ENCODE measurements around the gene ZEB2. TPM values are rescaled to one million over a fixed set of nuclear protein-coding genes. Genes with fewer than 3 reads are reported as not detected.

Gene ZEB2
- total RNA-seq, 5 donors from 2014 or later (not counting 1 experiment from before 2014, with no cell fraction given), result 8.9 to 106 (median 23.7) TPM

- H3K27ac ChIP-seq (ENCODE audit: low read length), result no peak overlapping the region
These were observed 4.4 kb upstream of the ZEB2 start for GRCh38 chr2:144524118-144525009.

DNA sequence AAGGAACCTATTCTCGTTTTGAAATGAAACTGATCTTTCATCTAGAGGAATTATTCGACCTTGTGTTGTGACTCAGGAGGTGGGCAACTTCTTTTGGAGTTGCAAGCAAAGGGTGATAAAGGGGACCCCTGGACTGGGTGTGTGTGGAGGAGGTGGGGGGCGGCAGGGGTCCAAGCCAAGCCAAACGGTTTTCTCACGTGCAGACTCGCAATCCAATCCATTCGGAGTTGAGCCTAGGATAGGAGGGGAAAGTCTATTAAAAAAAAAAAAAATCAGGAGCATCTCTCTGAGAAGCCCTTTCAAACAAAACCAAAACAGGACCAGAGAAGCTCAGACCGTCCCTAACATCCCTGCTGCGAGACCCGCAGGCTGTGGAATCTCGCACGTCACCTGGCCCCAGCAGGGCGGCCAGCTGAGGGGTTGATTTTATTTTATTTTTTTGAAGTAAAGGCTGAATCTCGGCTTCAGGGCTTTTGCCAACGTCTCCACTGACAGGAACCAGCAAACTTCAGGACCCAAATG, 3.7 kb upstream of the ZEB2 start:
- WGBS (ENCODE audit: insufficient coverage), result 0% methylated on average over 2 of the region's 15 CpGs
- Histone ChIP-seq H3K4me3 (ENCODE audit: control insufficient read depth in 1 of 2, extremely low read depth in 1 of 2, low read length in 1 of 2) (peak overlapping the region; percentile 35 to 89), H3K27ac (ENCODE audit: low read length) (no peak overlapping the region), H3K4me1 (ENCODE audit: control insufficient read depth in 1 of 2, extremely low read depth in 1 of 2, insufficient read depth in 2 of 2, low read length in 2 of 2) (peaks cover 14 to 27% of the 10 kb centered on the region in 2 experiments), H3K36me3 (ENCODE audit: control insufficient read depth in 2 of 2, extremely low read depth in 1 of 2, insufficient read depth in 1 of 2, low read length in 1 of 2) (no peaks in the 10 kb centered on the region), H3K9me3 (no peaks in the 10 kb centered on the region), H3K27me3 (replicated peaks in 1 of 2; ENCODE audit: control insufficient read depth in 2 of 2, extremely low read depth in 1 of 2, insufficient read depth in 2 of 2, low read length in 1 of 2) (peaks cover 2 to 24% of the 10 kb centered on the region in 2 experiments)
- CTCF ChIA-PET, result interaction anchor here in 1 of 2 donors (0.7 kb wide), 2 partner anchors 57 to 336 kb away, joined by 4 read pairs; no protein-coding TSS in a partner anchor
- peak in 2 of 4 experiments; percentile 14 to 15 for ATAC-seq (replicated peaks in 1 of 4)
- POLR2A ChIA-PET, result interaction anchor here (0.6 to 0.7 kb wide), 3 partner anchors 64 to 1244 kb away, joined by 3 to 5 read pairs (median 4); no protein-coding TSS in a partner anchor
- H3K4me1 Mint-ChIP-seq, result peaks cover 21 to 29% (median 24%) of the 10 kb centered on the region in 3 donors
- no peaks in the 10 kb centered on the region for H3K36me3 Mint-ChIP-seq
- H3K27ac Mint-ChIP-seq, result peak overlapping the region in 1 of 2 donors; percentile 40
- H3K27me3 Mint-ChIP-seq, result peaks cover 41 to 57% of the 10 kb centered on the region in 2 donors
- peak in 1 of 35 experiments; percentile 24 for DNase-seq
- H3K9me3 Mint-ChIP-seq, result no peaks in the 10 kb centered on the region
- peak overlapping the region; percentile 75 to 77 (median 77) for H3K4me3 Mint-ChIP-seq

More at GRCh38 chr2:144524118-144525009, 4.4 kb upstream of the ZEB2 start:
- Mint-ChIP-seq H3K27ac (no peak overlapping the region), H3K4me3 (peak overlapping the region; percentile 75 to 77 (median 77)), H3K36me3 (no peaks in the 10 kb centered on the region), H3K27me3 (peaks cover 43 to 58% of the 10 kb centered on the region in 2 donors), H3K9me3 (no peaks in the 10 kb centered on the region), H3K4me1 (peaks cover 21 to 29% (median 24%) of the 10 kb centered on the region in 3 donors)
- ChIA-PET CTCF (interaction anchor here in 1 of 2 donors (0.7 kb wide), 1 partner anchor 56 kb away, joined by 4 read pairs; no protein-coding TSS in a partner anchor), POLR2A (interaction anchor here (0.6 to 0.7 kb wide), 5 partner anchors 45 to 1244 kb away, joined by 3 to 7 read pairs (median 5); no protein-coding TSS in a partner anchor)
- Histone ChIP-seq H3K27me3 (replicated peaks in 1 of 2; ENCODE audit: control insufficient read depth in 2 of 2, extremely low read depth in 1 of 2, insufficient read depth in 2 of 2, low read length in 1 of 2) (peaks cover 2 to 24% of the 10 kb centered on the region in 2 experiments), H3K9me3 (no peaks in the 10 kb centered on the region), H3K4me3 (ENCODE audit: control insufficient read depth in 1 of 2, extremely low read depth in 1 of 2, low read length in 1 of 2) (peak overlapping the region; percentile 35 to 89), H3K4me1 (ENCODE audit: control insufficient read depth in 1 of 2, extremely low read depth in 1 of 2, insufficient read depth in 2 of 2, low read length in 2 of 2) (peaks cover 9 to 27% of the 10 kb centered on the region in 2 experiments), H3K36me3 (ENCODE audit: control insufficient read depth in 2 of 2, extremely low read depth in 1 of 2, insufficient read depth in 1 of 2, low read length in 1 of 2) (no peaks in the 10 kb centered on the region)
- peak; percentile 37 to 52 (median 45) for ATAC-seq (replicated peaks in 1 of 4)
- peak in 2 of 35 experiments; percentile 18 to 48 for DNase-seq
- WGBS (ENCODE audit: insufficient coverage), result 26% methylated on average over 14 of the region's 58 CpGs

DNA sequence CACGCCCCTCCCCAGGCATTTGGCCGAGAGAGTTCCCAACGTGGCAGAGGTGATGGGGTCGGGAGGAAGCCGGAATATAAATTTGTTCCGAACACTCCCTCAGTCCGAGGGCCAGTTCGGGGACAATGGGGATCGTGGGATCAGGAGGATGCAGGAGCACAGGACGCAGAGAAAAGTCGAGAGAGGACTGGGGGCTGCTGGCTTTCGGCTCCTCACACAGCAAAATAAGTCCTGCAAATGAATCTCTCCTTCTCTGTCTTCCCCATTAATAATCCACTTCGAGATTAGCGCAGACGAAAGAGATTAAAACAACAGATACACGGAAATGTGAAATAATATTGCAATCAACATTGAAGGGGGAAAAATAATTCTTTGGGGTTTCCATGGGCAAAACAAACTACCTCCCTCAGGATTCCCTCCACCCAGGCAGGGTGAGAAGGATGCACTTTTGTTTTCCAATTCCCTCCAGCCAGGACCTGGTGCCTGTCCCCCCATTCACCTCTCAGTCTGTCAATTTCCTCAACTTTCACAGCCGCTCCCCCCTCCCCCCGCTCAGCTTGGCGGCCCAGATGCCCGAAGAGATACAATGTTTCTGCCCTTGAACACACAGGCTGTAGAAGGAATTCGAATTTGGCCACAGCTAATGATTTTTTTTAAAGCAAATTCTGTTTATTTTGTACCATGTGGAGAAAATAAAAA, 3.1 kb upstream of the ZEB2 start:
- WGBS (ENCODE audit: insufficient coverage), result 44% methylated on average over 12 of the region's 21 CpGs
- DNase-seq (peak in 1 of 35 experiments; percentile 24), ATAC-seq (replicated peaks in 1 of 4) (no peak)
- Mint-ChIP-seq H3K36me3 (no peaks in the 10 kb centered on the region), H3K4me3 (peak overlapping the region; percentile 75 to 77 (median 77)), H3K4me1 (peaks cover 21 to 29% (median 24%) of the 10 kb centered on the region in 3 donors), H3K9me3 (no peaks in the 10 kb centered on the region), H3K27ac (peak overlapping the region in 1 of 2 donors; percentile 40), H3K27me3 (peaks cover 40 to 51% of the 10 kb centered on the region in 2 donors)
- Histone ChIP-seq H3K9me3 (no peaks in the 10 kb centered on the region), H3K4me3 (ENCODE audit: control insufficient read depth in 1 of 2, extremely low read depth in 1 of 2, low read length in 1 of 2) (peak overlapping the region; percentile 35 to 89), H3K4me1 (ENCODE audit: control insufficient read depth in 1 of 2, extremely low read depth in 1 of 2, insufficient read depth in 2 of 2, low read length in 2 of 2) (peaks cover 15 to 31% of the 10 kb centered on the region in 2 experiments), H3K27ac (ENCODE audit: low read length) (no peak overlapping the region), H3K27me3 (replicated peaks in 1 of 2; ENCODE audit: control insufficient read depth in 2 of 2, extremely low read depth in 1 of 2, insufficient read depth in 2 of 2, low read length in 1 of 2) (peaks cover 2 to 28% of the 10 kb centered on the region in 2 experiments), H3K36me3 (ENCODE audit: control insufficient read depth in 2 of 2, extremely low read depth in 1 of 2, insufficient read depth in 1 of 2, low read length in 1 of 2) (no peaks in the 10 kb centered on the region)
- POLR2A ChIA-PET, result interaction anchor here in 1 of 2 donors (0.6 to 0.7 kb wide), 2 partner anchors 18 to 320 kb away, joined by 5 to 6 read pairs; no protein-coding TSS in a partner anchor
- CTCF ChIA-PET, result interaction anchor here in 1 of 2 donors (0.7 kb wide), 1 partner anchor 336 kb away, joined by 4 read pairs; no protein-coding TSS in a partner anchor

DNA sequence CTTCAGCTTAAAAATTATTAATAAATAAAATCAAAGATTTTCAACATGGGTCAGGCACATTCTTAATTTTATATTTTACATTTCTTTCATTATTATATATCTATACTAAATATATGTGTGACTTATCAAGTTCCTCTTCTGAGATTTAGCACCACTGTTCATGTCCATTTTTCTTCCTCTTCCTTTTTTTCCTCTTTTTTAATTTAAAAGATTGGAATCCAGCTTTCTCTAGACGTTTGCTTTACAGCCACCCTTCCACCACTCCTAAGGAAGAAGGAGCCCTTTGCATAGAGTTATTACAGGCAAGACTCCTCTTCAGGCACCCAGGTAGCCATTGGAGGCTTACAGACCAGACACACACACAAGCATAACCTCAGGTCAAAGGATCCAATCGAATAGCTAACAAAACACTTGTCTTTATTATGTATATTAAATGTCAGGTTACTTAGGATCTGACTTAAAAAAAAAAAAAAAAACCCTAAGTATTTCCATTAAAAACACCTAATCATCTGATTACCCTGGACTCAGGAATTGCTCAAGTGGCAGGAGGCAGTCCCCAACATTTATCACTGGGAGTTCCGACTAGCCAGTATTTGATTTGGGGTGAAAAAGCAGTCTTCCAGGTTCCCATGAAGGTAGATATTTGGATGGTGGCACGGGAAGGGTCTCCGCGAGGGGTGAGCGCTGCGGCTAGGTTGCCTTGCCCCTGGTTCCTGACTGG, 2.4 kb upstream of the ZEB2 start:
- Histone ChIP-seq H3K36me3 (ENCODE audit: control insufficient read depth in 2 of 2, extremely low read depth in 1 of 2, insufficient read depth in 1 of 2, low read length in 1 of 2) (no peaks in the 10 kb centered on the region), H3K4me1 (ENCODE audit: control insufficient read depth in 1 of 2, extremely low read depth in 1 of 2, insufficient read depth in 2 of 2, low read length in 2 of 2) (peaks cover 17 to 37% of the 10 kb centered on the region in 2 experiments), H3K27ac (ENCODE audit: low read length) (no peak overlapping the region), H3K27me3 (replicated peaks in 1 of 2; ENCODE audit: control insufficient read depth in 2 of 2, extremely low read depth in 1 of 2, insufficient read depth in 2 of 2, low read length in 1 of 2) (peaks cover 2 to 34% of the 10 kb centered on the region in 2 experiments), H3K9me3 (no peaks in the 10 kb centered on the region), H3K4me3 (ENCODE audit: control insufficient read depth in 1 of 2, extremely low read depth in 1 of 2, low read length in 1 of 2) (no peak overlapping the region)
- Mint-ChIP-seq H3K36me3 (no peaks in the 10 kb centered on the region), H3K9me3 (no peaks in the 10 kb centered on the region), H3K4me1 (peaks cover 23 to 33% (median 24%) of the 10 kb centered on the region in 3 donors), H3K27me3 (peaks cover 35 to 48% of the 10 kb centered on the region in 2 donors), H3K4me3 (peak overlapping the region in 2 of 3 donors; percentile 77), H3K27ac (peak overlapping the region in 1 of 2 donors; percentile 11)
- ChIA-PET CTCF (interaction anchor here (0.6 to 1.2 kb wide), 6 partner anchors 11 to 371 kb away, joined by 3 to 6 read pairs (median 4); no protein-coding TSS in a partner anchor), POLR2A (interaction anchor here (0.6 to 1.1 kb wide), 3 partner anchors 15 to 237 kb away, joined by 4 to 6 read pairs (median 4); no protein-coding TSS in a partner anchor)
- WGBS (ENCODE audit: insufficient coverage), result 70% methylated on average over 6 of the region's 8 CpGs
- ATAC-seq (replicated peaks in 1 of 4), result no peak
- no peak for DNase-seq

GRCh38 chr2:144521686-144522085, 1.8 kb upstream of the ZEB2 start:
- Histone ChIP-seq H3K36me3 (ENCODE audit: control insufficient read depth in 2 of 2, extremely low read depth in 1 of 2, insufficient read depth in 1 of 2, low read length in 1 of 2) (no peaks in the 10 kb centered on the region), H3K9me3 (no peaks in the 10 kb centered on the region), H3K27ac (ENCODE audit: low read length) (no peak overlapping the region), H3K4me3 (ENCODE audit: control insufficient read depth in 1 of 2, extremely low read depth in 1 of 2, low read length in 1 of 2) (no peak overlapping the region), H3K27me3 (replicated peaks in 1 of 2; ENCODE audit: control insufficient read depth in 2 of 2, extremely low read depth in 1 of 2, insufficient read depth in 2 of 2, low read length in 1 of 2) (peaks cover 2 to 38% of the 10 kb centered on the region in 2 experiments), H3K4me1 (ENCODE audit: control insufficient read depth in 1 of 2, extremely low read depth in 1 of 2, insufficient read depth in 2 of 2, low read length in 2 of 2) (peaks cover 17 to 37% of the 10 kb centered on the region in 2 experiments)
- peaks cover 2% of the 10 kb centered on the region for H3K36me3 Mint-ChIP-seq
- no peaks in the 10 kb centered on the region for H3K9me3 Mint-ChIP-seq
- WGBS (ENCODE audit: insufficient coverage), result no CpG with 5 or more reads among the region's 4 CpGs
- ATAC-seq (replicated peaks in 1 of 4), result no peak
- ChIA-PET CTCF (interaction anchor here (0.6 to 1.2 kb wide), 7 partner anchors 10 to 371 kb away, joined by 3 to 6 read pairs (median 3); no protein-coding TSS in a partner anchor), POLR2A (interaction anchor here (0.6 to 1.1 kb wide), 2 partner anchors 14 to 236 kb away, joined by 4 read pairs; no protein-coding TSS in a partner anchor)
- no peak overlapping the region for H3K4me3 Mint-ChIP-seq
- DNase-seq, result no peak
- H3K27ac Mint-ChIP-seq, result no peak overlapping the region
- peaks cover 24 to 35% (median 25%) of the 10 kb centered on the region in 3 donors for H3K4me1 Mint-ChIP-seq
- H3K27me3 Mint-ChIP-seq, result peaks cover 39 to 50% of the 10 kb centered on the region in 2 donors

All from T-cell (primary cell).